ENCODE measurements around the gene PLEKHG5.

DNA sequence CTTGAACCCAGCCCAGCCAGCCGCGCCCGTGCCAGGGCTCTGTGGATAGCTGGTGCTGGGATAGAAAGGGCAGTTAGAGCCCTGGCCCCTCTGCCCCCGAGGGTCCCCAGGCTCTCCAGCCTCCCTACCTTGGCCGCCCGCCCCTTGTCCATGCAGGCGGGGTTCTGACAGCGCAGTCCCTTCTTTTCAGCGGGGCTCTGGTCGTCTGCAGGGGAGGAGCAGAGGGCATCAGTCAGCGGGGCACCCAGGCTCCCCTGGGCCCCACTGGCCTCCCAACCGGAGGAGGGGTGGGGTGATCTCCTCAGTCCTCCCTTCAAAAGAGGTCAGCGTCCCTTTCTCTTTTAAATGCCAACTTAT lies 4.9 kb upstream of the PLEKHG5 start:
- TF ChIP-seq POLR2A (IDR thresholded peaks at IDR 0.05; ENCODE audit: low read depth): no peak
- TF ChIP-seq, protein P1, sequence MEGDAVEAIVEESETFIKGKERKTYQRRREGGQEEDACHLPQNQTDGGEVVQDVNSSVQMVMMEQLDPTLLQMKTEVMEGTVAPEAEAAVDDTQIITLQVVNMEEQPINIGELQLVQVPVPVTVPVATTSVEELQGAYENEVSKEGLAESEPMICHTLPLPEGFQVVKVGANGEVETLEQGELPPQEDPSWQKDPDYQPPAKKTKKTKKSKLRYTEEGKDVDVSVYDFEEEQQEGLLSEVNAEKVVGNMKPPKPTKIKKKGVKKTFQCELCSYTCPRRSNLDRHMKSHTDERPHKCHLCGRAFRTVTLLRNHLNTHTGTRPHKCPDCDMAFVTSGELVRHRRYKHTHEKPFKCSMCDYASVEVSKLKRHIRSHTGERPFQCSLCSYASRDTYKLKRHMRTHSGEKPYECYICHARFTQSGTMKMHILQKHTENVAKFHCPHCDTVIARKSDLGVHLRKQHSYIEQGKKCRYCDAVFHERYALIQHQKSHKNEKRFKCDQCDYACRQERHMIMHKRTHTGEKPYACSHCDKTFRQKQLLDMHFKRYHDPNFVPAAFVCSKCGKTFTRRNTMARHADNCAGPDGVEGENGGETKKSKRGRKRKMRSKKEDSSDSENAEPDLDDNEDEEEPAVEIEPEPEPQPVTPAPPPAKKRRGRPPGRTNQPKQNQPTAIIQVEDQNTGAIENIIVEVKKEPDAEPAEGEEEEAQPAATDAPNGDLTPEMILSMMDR (IDR thresholded peaks at IDR 0.05): no peak
- no peak for TF ChIP-seq POLR2AphosphoS5 (IDR thresholded peaks at IDR 0.05)
